ENCODE data around the gene SLC39A7. TPM values are rescaled to one million over a fixed set of nuclear protein-coding genes. Genes with fewer than 3 reads are reported as not detected.

The SLC39A7 gene
- total RNA-seq, 1 donor from 2014 or later: 147 TPM

DNA sequence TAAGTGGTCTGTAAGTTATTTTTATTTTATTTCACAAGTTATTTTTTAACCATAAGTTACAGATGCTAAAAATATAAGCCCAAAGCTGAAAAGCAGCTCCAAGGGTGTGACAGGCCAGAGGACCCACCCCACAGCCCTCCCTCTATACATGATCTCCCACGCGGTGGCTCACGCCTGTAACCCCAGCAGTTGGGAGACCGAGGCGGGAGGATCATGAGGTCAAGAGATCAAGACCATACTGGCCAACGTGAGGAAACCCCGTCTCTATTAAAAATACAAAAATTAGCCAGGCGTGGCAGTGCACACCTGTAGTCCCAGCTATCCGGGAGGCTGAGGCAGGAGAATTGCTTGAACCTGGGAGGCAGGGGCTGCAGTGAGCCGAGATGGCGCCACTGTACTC, 40.6 kb upstream of the SLC39A7 start:
- H3K9me3 Mint-ChIP-seq: no peaks in the 10 kb centered on the region
- no peak for DNase-seq (ENCODE audit: extremely low spot score, unreplicated experiment)
- no peak overlapping the region for H3K27ac Mint-ChIP-seq
- TF ChIP-seq, protein P1, sequence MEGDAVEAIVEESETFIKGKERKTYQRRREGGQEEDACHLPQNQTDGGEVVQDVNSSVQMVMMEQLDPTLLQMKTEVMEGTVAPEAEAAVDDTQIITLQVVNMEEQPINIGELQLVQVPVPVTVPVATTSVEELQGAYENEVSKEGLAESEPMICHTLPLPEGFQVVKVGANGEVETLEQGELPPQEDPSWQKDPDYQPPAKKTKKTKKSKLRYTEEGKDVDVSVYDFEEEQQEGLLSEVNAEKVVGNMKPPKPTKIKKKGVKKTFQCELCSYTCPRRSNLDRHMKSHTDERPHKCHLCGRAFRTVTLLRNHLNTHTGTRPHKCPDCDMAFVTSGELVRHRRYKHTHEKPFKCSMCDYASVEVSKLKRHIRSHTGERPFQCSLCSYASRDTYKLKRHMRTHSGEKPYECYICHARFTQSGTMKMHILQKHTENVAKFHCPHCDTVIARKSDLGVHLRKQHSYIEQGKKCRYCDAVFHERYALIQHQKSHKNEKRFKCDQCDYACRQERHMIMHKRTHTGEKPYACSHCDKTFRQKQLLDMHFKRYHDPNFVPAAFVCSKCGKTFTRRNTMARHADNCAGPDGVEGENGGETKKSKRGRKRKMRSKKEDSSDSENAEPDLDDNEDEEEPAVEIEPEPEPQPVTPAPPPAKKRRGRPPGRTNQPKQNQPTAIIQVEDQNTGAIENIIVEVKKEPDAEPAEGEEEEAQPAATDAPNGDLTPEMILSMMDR (conservative IDR thresholded peaks at IDR 0.05): no peak
- peaks cover 10% of the 10 kb centered on the region for H3K27me3 Mint-ChIP-seq
- H3K36me3 Mint-ChIP-seq: no peaks in the 10 kb centered on the region
- H3K4me1 Mint-ChIP-seq (ENCODE audit: unreplicated experiment): peaks cover 7% of the 10 kb centered on the region
- no peak overlapping the region for H3K4me3 Mint-ChIP-seq

DNA sequence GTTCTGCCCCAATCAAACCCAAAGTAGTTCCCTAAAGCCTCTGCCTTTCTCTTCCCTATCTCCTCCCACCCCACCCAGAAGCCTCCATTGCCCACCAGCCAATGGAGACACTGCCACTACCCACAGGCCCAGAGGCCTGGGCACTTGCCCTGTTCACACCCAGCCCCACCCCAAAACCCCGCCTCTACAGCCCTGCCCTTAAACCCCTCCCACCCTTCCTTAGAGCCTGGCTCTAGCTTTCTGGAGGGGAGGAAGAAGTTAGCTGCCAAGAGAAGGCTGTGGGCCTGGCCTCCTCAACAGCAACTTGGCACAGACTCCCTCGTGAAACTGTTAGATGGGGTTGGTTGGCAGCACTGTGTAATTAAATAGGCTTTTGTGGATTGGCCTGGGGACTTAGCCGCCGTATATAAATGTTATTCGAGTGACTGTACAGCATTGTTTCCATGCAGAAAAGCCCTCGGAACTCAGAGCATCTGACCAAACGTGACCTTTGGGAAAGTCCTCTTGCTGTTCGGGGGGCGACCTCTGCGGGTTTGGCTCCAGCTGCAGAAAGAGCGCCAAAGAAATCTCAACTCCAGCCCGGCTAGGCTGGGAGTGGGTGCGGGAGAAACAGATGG, 39.8 kb upstream of the SLC39A7 start:
- Mint-ChIP-seq H3K27ac (peak overlapping the region; percentile 55), H3K36me3 (no peaks in the 10 kb centered on the region), H3K4me1 (ENCODE audit: unreplicated experiment) (peaks cover 7% of the 10 kb centered on the region), H3K9me3 (no peaks in the 10 kb centered on the region), H3K27me3 (peaks cover 10% of the 10 kb centered on the region), H3K4me3 (peak overlapping the region; percentile 88)
- TF ChIP-seq, protein P1 (conservative IDR thresholded peaks at IDR 0.05): no peak
- no peak for DNase-seq (ENCODE audit: extremely low spot score, unreplicated experiment)

DNA sequence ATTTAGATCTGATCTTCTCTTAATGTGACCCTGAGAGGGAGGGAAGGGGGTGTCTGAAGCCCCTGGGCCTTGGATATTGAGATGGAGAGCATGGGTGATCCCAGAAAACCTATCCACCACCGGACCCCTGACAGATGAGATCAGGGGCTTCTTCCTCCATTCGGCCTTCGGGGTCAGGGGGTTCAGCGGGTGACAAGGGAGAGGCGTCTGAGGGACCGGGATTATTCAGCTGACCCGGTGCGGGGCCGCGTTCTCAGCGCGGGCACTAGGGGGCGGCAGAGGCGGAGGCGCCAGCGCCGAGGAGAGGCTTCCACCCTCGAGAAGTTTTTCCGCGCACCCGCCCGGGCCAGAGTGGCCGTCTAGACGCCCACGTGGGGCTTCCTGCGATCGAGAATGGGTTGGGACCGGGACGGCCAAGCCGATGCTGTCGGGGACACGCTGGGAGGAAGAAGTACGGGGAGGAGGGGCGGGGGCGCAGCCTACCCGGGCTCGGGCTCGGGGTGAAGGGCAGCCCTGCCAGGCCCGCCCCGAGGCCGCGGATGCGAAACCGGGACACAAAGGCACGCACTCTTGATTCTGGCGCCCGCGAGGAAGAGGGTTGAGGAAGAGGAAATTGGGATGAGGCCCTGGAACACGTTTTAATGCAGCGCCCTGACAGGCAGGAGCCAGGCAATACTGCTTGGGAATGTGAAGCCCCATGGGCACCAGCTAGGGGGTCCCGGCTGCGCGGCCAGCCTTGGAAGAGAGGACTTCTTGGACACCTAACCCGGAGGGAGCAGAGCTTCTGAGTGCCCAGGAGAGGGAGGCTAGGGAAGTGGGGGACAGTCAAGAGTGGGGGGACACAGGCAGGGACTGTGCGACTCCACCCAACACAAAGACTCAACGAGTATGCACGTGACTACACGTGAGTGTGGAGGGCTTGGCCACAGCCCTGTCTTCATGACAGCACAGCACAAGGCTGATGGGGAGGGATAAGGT, 39.0 kb upstream of the SLC39A7 start:
- Mint-ChIP-seq H3K4me1 (ENCODE audit: unreplicated experiment) (peaks cover 7% of the 10 kb centered on the region), H3K4me3 (peak overlapping the region; percentile 88), H3K36me3 (no peaks in the 10 kb centered on the region), H3K9me3 (no peaks in the 10 kb centered on the region), H3K27me3 (peaks cover 10% of the 10 kb centered on the region), H3K27ac (peak overlapping the region; percentile 55)
- TF ChIP-seq, protein P1 (conservative IDR thresholded peaks at IDR 0.05): peak; percentile 95
- peak; percentile 89 for DNase-seq (ENCODE audit: extremely low spot score, unreplicated experiment)

DNA sequence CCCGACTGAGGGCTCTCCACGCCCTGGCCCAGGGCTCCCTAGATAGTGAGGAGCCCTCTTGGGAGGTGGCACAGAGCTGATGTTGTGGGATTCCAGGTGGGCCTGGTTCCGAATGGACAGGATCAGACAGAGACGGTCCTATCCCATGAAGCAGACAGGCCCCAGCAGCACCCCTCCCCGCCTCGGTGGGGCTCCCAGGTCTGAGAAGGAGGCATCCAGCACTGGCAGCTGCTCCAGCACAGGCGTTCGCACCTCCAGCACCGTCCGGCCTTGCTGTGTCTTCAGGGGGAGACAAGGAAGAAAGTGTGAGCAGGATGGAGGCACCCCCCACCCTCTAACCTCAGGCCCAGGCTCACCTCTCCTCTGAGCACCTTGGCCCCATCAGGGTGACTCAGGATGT, 37.1 kb upstream of the SLC39A7 start:
- no peak overlapping the region for H3K4me3 Mint-ChIP-seq
- H3K36me3 Mint-ChIP-seq: no peaks in the 10 kb centered on the region
- no peaks in the 10 kb centered on the region for H3K9me3 Mint-ChIP-seq
- peaks cover 7% of the 10 kb centered on the region for H3K4me1 Mint-ChIP-seq (ENCODE audit: unreplicated experiment)
- H3K27me3 Mint-ChIP-seq: peaks cover 10% of the 10 kb centered on the region
- TF ChIP-seq, protein P1 (conservative IDR thresholded peaks at IDR 0.05): no peak
- H3K27ac Mint-ChIP-seq: no peak overlapping the region
- DNase-seq (ENCODE audit: extremely low spot score, unreplicated experiment): no peak

DNA sequence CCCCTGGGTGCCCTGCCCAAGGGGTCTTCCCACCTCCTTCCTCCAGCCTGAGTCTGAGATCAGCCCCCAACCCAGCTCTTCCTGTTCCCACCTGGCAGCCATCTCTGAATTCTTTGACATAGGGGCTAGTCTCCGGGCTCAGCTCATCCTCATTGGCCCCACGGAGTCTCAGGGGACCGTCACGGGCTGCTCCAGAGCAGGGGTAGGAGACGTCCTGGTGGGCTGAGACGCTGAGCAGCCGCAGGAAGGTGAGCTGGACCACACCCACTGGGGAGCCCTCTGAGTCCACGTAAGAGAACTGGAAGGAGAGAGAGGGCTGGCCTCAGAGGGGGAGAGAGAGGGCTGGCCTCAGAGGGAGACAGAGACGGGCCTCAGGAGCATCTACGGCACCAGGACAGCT, 36.5 kb upstream of the SLC39A7 start:
- H3K27ac Mint-ChIP-seq: no peak overlapping the region
- H3K36me3 Mint-ChIP-seq: no peaks in the 10 kb centered on the region
- H3K4me3 Mint-ChIP-seq: peak overlapping the region; percentile 31
- peaks cover 10% of the 10 kb centered on the region for H3K27me3 Mint-ChIP-seq
- no peak for DNase-seq (ENCODE audit: extremely low spot score, unreplicated experiment)
- no peaks in the 10 kb centered on the region for H3K9me3 Mint-ChIP-seq
- TF ChIP-seq, protein P1 (conservative IDR thresholded peaks at IDR 0.05): no peak
- H3K4me1 Mint-ChIP-seq (ENCODE audit: unreplicated experiment): peaks cover 7% of the 10 kb centered on the region
